Measurements from ENCODE around the gene CXorf58.

DNA sequence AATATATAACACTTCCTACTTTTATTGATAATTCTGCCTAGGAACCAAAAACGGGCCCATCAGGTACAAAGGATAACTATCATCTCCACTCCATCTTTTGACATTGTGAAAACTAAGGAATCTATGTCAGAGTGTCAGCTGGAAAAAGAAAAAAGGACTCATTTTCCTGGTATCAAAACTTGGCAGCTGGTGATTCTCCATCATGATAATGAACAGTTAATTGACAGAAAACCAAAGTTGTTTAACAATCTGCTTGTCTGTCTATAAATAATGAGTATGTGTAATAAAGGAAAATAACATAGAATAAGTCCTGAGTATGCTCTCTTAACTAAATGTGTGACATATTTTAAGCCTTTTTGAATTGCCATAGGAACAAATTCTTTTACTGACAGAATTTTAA, 31.4 kb downstream of the CXorf58 start:
- TF ChIP-seq, protein P1, sequence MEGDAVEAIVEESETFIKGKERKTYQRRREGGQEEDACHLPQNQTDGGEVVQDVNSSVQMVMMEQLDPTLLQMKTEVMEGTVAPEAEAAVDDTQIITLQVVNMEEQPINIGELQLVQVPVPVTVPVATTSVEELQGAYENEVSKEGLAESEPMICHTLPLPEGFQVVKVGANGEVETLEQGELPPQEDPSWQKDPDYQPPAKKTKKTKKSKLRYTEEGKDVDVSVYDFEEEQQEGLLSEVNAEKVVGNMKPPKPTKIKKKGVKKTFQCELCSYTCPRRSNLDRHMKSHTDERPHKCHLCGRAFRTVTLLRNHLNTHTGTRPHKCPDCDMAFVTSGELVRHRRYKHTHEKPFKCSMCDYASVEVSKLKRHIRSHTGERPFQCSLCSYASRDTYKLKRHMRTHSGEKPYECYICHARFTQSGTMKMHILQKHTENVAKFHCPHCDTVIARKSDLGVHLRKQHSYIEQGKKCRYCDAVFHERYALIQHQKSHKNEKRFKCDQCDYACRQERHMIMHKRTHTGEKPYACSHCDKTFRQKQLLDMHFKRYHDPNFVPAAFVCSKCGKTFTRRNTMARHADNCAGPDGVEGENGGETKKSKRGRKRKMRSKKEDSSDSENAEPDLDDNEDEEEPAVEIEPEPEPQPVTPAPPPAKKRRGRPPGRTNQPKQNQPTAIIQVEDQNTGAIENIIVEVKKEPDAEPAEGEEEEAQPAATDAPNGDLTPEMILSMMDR (conservative IDR thresholded peaks at IDR 0.05): no peak
- no peak for TF ChIP-seq ZFX (IDR thresholded peaks at IDR 0.05)
